Loucy (cell line): Measurements from ENCODE around the gene ZBTB20.

Source experiments
- CTCF ChIP-seq: fragments of 200-600 bp; sonication (generic); conservative IDR thresholded peaks from 2 replicates; pipeline ENCODE4 v1.5.1; 2014; ENCODE audit warnings: mild to moderate bottlenecking, antibody characterized with exemption, low read length
- EZH2phosphoT487 ChIP-seq: fragments of 200-600 bp; IDR thresholded peaks from 2 replicates; pipeline ENCODE4 v1.6.1; 2018; ENCODE audit warnings: antibody characterized with exemption, mild to moderate bottlenecking, moderate library complexity, borderline replicate concordance

GRCh38 chr3:114764056-114764492 lies 383.0 kb downstream of the ZBTB20 start:
- TF ChIP-seq CTCF, result no peak
- no peak for TF ChIP-seq EZH2phosphoT487
